HepG2 (cell line): Measurements from ENCODE around the gene KRTAP5-8. TPM values are rescaled to one million over a fixed set of nuclear protein-coding genes. Genes with fewer than 3 reads are reported as not detected.

Experiments used
- FOXA1 ChIP-seq, 2 experiments: fragments of 450-650 bp in 1 of 2; sonication (generic) in 1 of 2; formaldehyde crosslinking in 1 of 2; IDR thresholded peaks; 2 replicates each; pipeline versions ENCODE4 v1.4.0 to v1.6.1; 2016 to 2020; ENCODE audit warnings: missing genetic modification reagents in 1 of 2
- FOXP4 ChIP-seq: sonication (generic); formaldehyde crosslinking; IDR thresholded peaks from 2 replicates; pipeline ENCODE4 v1.4.0; 2020; ENCODE audit warnings: missing genetic modification reagents
- KDM6A ChIP-seq: IDR thresholded peaks from 2 replicates; pipeline ENCODE4 v1.6.1; 2016; ENCODE audit warnings: low read depth
- MXD1 ChIP-seq: sonication (generic); formaldehyde crosslinking; IDR thresholded peaks from 2 replicates; pipeline ENCODE4 v1.4.0; 2020; ENCODE audit warnings: mild to moderate bottlenecking, missing genetic modification reagents
- polyA plus RNA-seq, 8 experiments: library from polyadenylated mRNA; depleted of rRNA in 3 of 8; stranded (reverse) in 7 of 8; unstranded in 1 of 8; fragments of >200 nt; fragmentation: Illumina TruSeq in 4 of 8; extraction: Trizol in 4 of 8; gene quantifications; 2 replicates each; pipeline versions ENCODE4 v1.2.1 to v1.2.3, GENCODE V29; 2011 to 2016; ENCODE audit warnings: low read depth in 4 of 8, missing spikeins in 1 of 8, mixed read lengths in 1 of 8; ENCODE audit not compliant: insufficient read depth in 1 of 8
- total RNA-seq, 5 experiments: library from RNA; depleted of rRNA; stranded (reverse); fragments of >200 nt; fragmentation: Illumina TruSeq; extraction: Trizol; gene quantifications; 2 replicates each; pipeline ENCODE4 v1.2.3, GENCODE V29; 2016; ENCODE audit warnings: low read depth in 1 of 5
- TF ChIP-seq, protein P1 (sequence below): sonication (generic); formaldehyde crosslinking; IDR thresholded peaks from 2 replicates; pipeline ENCODE4 v1.5.0; 2020; ENCODE audit warnings: missing genetic modification reagents
- TF ChIP-seq, protein P2 (sequence below): fragments of 450-650 bp; IDR thresholded peaks from 2 replicates; pipeline ENCODE4 v1.6.1; 2016
- TF ChIP-seq, protein P3 (sequence below): sonication (generic); formaldehyde crosslinking; IDR thresholded peaks from 2 replicates; pipeline ENCODE4 v1.4.0; 2020; ENCODE audit warnings: missing genetic modification reagents

The KRTAP5-8 gene
- total and polyA plus RNA-seq, 2 of the 13 experiments (the other 11 are each of a cell fraction or from before 2014, with no cell fraction given), result 0.20 TPM; not detected in 1

DNA sequence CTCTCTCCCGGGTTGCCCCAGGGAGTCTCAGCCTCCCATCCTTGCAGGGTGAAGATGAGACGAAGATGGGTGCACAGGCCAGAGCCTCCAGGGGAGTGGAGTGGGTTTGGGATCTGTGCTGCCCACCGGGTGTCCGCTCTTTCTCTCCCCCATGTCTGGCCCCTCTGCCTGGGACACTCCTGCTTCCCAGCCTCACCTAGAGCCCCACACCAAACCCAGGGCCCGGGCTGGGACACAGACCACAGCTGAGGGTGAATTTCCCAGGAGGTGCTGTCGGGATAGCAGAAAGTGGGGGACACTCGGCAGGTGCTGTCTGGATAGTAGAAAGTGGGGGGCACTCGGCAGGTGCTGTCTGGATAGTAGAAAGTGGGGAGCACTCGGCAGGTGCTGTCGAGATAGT, 35.8 kb upstream of the KRTAP5-8 start (continued):
- no peak for TF ChIP-seq FOXP4 (CRISPR knock-in tag)
- TF ChIP-seq, protein P1, sequence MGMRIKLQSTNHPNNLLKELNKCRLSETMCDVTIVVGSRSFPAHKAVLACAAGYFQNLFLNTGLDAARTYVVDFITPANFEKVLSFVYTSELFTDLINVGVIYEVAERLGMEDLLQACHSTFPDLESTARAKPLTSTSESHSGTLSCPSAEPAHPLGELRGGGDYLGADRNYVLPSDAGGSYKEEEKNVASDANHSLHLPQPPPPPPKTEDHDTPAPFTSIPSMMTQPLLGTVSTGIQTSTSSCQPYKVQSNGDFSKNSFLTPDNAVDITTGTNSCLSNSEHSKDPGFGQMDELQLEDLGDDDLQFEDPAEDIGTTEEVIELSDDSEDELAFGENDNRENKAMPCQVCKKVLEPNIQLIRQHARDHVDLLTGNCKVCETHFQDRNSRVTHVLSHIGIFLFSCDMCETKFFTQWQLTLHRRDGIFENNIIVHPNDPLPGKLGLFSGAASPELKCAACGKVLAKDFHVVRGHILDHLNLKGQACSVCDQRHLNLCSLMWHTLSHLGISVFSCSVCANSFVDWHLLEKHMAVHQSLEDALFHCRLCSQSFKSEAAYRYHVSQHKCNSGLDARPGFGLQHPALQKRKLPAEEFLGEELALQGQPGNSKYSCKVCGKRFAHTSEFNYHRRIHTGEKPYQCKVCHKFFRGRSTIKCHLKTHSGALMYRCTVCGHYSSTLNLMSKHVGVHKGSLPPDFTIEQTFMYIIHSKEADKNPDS (CRISPR knock-in tag), result no peak
- TF ChIP-seq, protein P2, sequence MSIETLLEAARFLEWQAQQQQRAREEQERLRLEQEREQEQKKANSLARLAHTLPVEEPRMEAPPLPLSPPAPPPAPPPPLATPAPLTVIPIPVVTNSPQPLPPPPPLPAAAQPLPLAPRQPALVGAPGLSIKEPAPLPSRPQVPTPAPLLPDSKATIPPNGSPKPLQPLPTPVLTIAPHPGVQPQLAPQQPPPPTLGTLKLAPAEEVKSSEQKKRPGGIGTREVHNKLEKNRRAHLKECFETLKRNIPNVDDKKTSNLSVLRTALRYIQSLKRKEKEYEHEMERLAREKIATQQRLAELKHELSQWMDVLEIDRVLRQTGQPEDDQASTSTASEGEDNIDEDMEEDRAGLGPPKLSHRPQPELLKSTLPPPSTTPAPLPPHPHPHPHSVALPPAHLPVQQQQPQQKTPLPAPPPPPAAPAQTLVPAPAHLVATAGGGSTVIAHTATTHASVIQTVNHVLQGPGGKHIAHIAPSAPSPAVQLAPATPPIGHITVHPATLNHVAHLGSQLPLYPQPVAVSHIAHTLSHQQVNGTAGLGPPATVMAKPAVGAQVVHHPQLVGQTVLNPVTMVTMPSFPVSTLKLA, result no peak
- TF ChIP-seq KDM6A (CRISPR knock-in tag), result no peak
- TF ChIP-seq MXD1, result no peak
- no peak for TF ChIP-seq FOXA1 (IDR thresholded peaks at IDR 0.05)
- no peak for TF ChIP-seq FOXA1 (CRISPR knock-in tag; IDR thresholded peaks at IDR 0.05)
- TF ChIP-seq, protein P3, sequence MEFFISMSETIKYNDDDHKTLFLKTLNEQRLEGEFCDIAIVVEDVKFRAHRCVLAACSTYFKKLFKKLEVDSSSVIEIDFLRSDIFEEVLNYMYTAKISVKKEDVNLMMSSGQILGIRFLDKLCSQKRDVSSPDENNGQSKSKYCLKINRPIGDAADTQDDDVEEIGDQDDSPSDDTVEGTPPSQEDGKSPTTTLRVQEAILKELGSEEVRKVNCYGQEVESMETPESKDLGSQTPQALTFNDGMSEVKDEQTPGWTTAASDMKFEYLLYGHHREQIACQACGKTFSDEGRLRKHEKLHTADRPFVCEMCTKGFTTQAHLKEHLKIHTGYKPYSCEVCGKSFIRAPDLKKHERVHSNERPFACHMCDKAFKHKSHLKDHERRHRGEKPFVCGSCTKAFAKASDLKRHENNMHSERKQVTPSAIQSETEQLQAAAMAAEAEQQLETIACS (CRISPR knock-in tag), result no peak
